ENCODE measurements around the gene CDK6. TPM values are rescaled to one million over a fixed set of nuclear protein-coding genes. Genes with fewer than 3 reads are reported as not detected.

Gene CDK6
- total and polyA plus RNA-seq, 2 of the 8 experiments (the other 6 are each of a cell fraction or from before 2014, with no cell fraction given), result 5.9 to 18.9 TPM

DNA sequence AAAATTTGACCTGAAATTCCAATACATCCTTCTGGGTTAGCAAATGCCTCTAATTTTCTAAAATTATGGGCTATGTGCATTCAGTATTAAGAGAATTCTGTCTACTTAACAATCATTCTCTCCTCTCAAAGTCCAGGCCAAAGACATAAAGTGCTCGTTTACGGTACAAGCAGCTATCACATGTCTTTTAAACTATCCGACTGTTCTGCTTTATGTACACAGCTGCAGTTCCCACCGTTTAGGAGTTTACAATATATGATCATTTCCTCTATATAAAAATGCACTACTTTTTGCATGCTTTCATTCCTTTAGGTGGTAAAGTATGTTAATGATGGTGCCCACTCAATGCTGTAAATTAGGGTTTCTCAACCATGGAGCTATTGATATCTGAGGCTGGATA lies 34.0 kb downstream of the CDK6 start (continued):
- TF ChIP-seq CTBP2 (IDR thresholded peaks at IDR 0.05; ENCODE audit: borderline replicate concordance, insufficient read depth, insufficient read length, low read length) (no peak), KDM1A (IDR thresholded peaks at IDR 0.05; ENCODE audit: borderline replicate concordance, low read length) (no peak), RXRA (IDR thresholded peaks at IDR 0.05; ENCODE audit: insufficient read depth, low read depth, low read length) (no peak), HDAC2 (IDR thresholded peaks at IDR 0.05; ENCODE audit: borderline replicate concordance in 1 of 2, low read depth in 2 of 2, low read length in 2 of 2) (no peak)

Data from H1 (cell line).